NCI-H1092 (cell line): ENCODE results near the gene TH.

Experiments used
- DNase-seq: peaks from one replicate; lab custom pipeline; 2025; lab: John Stamatoyannopoulos, UW

The TH gene

GRCh38 chr11:2208691-2209369 is 37.2 kb upstream of the TH start:
- peak; percentile 49 for DNase-seq

- no peak for DNase-seq
Observed at GRCh38 chr11:2207773-2208621, 36.4 kb upstream of the TH start.

GRCh38 chr11:2207212-2207611 is 35.6 kb upstream of the TH start:
- no peak for DNase-seq

- no peak for DNase-seq
Observed at GRCh38 chr11:2205981-2206690, 34.5 kb upstream of the TH start.

GRCh38 chr11:2205214-2205720 is 33.7 kb upstream of the TH start:
- no peak for DNase-seq

- no peak for DNase-seq
Observed at GRCh38 chr11:2204361-2205213, 33.0 kb upstream of the TH start.

GRCh38 chr11:2203440-2204259 is 32.0 kb upstream of the TH start:
- no peak for DNase-seq

GRCh38 chr11:2202900-2203439 is 31.4 kb upstream of the TH start:
- DNase-seq, result no peak

GRCh38 chr11:2202071-2202899 is 30.7 kb upstream of the TH start:
- DNase-seq, result no peak

- no peak for DNase-seq
Observed at GRCh38 chr11:2201542-2201941, 29.9 kb upstream of the TH start.

GRCh38 chr11:2200957-2201519 is 29.4 kb upstream of the TH start:
- no peak for DNase-seq

- no peak for DNase-seq
Observed at GRCh38 chr11:2200536-2200935, 28.9 kb upstream of the TH start.

- no peak for DNase-seq
Observed at GRCh38 chr11:2199466-2200341, 28.1 kb upstream of the TH start.

- DNase-seq, result no peak
Observed at GRCh38 chr11:2198621-2199365, 27.2 kb upstream of the TH start.

GRCh38 chr11:2197771-2198520 is 26.3 kb upstream of the TH start:
- DNase-seq, result no peak

- peak; percentile 67 for DNase-seq
Observed at GRCh38 chr11:2196970-2197770, 25.6 kb upstream of the TH start.
